GM12872 (cell line): Measurements from ENCODE around the gene MMP24OS.

Experiments used
- TF ChIP-seq, protein P1 (sequence below): IDR thresholded peaks from 3 replicates; pipeline ENCODE4 v1.5.1; 2011; ENCODE audit warnings: low read depth, mild to moderate bottlenecking, low read length, moderate library complexity; ENCODE audit not compliant: insufficient read depth

MMP24OS gene

DNA sequence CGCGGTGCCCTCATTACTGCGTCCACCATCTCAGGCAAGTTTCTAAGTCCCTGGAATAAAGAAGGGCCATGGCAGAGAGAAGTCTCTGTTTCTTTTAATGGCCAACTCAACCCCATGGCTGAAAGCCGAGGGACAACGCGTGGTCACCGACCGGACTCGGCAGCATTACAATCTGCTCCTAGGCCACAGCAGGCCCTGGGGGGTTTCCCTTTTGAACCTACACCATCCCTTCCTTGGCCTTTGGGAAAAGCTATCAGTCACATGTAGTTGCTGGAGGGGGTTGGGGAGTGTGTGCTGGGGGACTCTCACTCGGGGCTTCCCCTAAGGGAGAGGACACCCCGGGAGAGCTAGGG is 25.4 kb upstream of the MMP24OS start:
- TF ChIP-seq, protein P1, sequence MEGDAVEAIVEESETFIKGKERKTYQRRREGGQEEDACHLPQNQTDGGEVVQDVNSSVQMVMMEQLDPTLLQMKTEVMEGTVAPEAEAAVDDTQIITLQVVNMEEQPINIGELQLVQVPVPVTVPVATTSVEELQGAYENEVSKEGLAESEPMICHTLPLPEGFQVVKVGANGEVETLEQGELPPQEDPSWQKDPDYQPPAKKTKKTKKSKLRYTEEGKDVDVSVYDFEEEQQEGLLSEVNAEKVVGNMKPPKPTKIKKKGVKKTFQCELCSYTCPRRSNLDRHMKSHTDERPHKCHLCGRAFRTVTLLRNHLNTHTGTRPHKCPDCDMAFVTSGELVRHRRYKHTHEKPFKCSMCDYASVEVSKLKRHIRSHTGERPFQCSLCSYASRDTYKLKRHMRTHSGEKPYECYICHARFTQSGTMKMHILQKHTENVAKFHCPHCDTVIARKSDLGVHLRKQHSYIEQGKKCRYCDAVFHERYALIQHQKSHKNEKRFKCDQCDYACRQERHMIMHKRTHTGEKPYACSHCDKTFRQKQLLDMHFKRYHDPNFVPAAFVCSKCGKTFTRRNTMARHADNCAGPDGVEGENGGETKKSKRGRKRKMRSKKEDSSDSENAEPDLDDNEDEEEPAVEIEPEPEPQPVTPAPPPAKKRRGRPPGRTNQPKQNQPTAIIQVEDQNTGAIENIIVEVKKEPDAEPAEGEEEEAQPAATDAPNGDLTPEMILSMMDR: no peak

DNA sequence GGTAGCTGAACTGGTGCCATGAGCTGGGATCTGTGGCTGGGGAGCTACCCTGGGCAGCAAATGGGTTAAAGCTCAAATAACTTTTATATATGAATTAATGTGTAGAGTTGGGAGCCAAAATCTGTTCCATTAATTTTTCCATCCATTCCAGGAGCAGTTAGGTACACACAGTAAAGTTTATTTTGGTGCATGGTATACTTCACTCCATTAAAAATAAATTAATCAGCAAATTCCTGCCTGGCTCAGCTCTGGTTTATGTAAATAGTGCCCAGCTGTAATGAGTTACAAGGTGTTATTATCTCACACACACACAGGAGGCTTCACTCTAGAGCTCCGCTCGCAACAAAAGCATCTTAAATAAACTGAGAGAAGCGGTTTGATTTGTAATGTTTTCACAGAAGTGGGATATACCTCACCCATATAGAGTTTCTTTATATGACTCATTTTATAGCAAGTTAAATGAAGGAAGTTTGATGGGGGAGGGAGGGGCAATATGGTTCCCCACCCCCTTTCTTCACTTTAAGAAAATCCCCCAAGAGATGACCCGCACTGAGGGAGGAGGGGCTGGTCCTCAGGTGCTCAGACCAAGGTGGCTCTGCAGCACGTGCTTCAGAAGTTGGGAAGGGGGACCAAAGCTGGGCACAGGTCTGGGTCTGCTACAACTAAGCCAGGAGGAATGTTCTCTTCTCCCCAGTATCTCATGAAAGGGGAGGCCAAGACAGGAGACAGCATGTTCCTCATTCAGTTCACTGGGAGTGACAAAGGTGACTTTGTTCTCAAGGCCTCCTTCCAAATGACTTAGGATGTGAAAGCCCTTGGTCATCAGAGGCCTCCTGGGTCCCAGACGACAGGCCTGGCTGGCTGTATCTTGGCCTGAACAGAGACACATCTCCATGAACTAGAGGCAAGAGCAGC is 24.8 kb upstream of the MMP24OS start:
- TF ChIP-seq, protein P1: no peak

DNA sequence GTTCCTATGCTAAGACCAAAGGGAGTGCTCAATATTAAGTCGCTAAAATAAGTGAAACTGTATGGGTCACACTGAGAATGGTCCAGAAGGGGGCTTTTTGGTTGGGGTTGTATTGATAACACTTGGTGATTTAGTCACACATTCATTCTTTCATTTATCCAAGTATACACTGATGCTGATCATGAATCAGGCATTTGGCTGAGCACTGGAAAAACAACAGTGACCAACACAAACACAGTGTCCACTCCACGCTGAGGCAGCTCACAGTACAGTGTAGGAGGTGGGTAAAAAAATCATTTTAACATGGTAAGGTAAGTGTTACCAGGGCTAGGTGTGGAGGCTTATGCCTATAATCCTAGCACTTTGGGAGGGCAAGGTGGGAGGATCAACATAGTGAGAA is 23.5 kb upstream of the MMP24OS start:
- TF ChIP-seq, protein P1: no peak

DNA sequence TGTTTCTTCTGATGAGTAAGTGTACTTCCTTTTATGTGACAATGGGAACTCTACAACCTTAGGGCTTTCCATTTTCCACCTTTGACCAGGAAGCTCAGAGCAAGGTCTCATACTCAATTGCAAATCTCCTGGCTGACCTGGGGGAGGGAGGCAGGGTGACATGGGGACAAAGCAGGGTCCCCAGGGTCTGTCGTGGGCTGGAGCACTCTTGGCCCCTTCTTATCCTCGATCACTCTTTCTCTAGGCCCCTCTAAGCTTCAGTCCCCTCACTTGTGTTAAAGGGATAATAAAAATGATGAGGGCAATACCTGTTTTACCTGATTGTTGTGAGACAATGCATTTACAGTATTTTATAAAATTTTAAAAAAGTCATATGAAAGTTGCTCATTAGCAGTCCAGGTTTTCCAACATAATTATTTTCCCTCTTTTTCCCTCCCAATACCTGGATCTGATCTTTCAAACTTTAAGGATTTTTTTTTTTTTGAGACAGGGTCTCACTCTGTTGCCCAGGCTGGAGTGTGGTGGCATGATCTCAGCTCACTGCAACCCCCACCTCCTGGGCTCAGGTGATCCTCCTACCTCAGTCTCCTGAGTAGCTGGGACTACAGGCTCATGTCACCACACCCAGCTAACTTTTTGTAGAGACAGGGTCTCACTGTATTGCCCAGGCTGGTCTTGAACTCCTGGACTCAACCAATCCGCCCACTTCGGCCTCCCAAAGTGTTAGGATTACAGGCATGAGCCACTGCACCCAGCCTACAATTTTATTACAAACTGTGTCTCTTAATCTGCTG is 22.7 kb upstream of the MMP24OS start:
- TF ChIP-seq, protein P1: no peak

DNA sequence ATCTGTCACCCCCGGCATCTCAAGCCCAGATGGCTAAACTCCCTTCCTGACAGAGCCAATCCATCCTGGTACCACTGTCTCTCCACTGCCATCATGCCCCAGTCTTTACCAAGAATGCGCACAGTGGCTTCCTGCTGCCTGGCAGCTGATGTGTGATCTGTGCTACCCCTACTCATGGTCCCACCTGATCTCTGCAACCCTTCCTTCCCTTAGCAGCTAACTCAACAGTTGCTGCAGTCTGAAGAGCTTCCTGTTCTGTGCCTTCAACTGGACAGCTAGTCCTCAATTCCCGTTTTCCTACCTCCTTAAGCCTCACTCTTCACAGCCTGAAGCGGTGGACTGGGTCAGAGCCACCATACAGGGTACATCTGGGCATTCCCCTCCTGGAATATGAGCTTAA is 21.9 kb upstream of the MMP24OS start:
- TF ChIP-seq, protein P1: no peak

DNA sequence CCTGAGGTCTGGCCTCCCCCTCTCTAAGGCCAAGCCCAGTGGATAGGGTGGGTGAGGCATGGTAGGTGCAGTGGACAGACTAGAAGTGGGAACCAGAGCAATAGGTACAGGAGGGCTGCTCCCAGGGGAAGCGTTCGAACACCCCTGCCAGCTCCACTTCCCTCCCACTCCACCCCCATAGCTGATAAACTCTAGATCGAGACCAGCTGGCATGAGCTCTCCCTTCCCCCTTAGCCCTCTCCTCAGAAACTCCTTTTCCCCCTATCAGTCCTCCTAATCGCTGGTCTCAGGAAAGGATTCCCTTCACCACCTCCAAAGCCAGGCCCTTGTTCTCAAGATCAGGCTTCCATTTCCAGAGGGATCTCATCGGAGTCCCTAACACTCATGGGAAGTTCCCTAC is 20.3 kb upstream of the MMP24OS start:
- TF ChIP-seq, protein P1: no peak

DNA sequence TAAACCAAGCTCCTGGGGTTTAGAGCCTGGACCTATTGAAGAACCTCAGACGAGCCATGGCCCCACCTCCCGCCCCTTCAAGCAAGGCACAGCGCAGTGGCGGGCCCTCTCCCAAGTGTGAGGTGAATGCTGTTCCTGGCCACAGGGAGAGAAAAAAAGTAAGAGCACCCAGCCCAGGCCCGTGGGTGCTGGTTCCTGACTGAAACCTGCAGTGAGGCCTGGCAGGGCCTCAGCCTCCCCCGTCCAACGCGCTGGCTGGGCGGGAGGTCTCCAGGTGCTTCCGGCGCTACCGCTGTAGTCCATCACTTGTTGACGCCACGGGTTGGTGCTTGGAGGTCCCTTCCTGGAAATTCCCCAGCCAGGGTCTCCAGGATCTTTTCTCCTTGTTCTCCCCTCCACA is 19.8 kb upstream of the MMP24OS start:
- TF ChIP-seq, protein P1: no peak
